Measurements from ENCODE around the gene MAP2K1. TPM values are rescaled to one million over a fixed set of nuclear protein-coding genes. Genes with fewer than 3 reads are reported as not detected.

Gene MAP2K1
- total and polyA plus RNA-seq, 9 of the 15 experiments (the other 6 are each of a cell fraction or from before 2014, with no cell fraction given), result 7.5 to 58.3 (median 30.0) TPM

- TF ChIP-seq ZFP91 (CRISPR knock-in tag; IDR thresholded peaks at IDR 0.05), result peak; percentile 97
- peak; percentile 77 for TF ChIP-seq ETV1 (tag; conservative IDR thresholded peaks at IDR 0.05; ENCODE audit: low read depth)
- no peak for TF ChIP-seq PHF8 (IDR thresholded peaks at IDR 0.05; ENCODE audit: borderline replicate concordance, low read length)
- TF ChIP-seq, protein P1, sequence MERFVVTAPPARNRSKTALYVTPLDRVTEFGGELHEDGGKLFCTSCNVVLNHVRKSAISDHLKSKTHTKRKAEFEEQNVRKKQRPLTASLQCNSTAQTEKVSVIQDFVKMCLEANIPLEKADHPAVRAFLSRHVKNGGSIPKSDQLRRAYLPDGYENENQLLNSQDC (CRISPR knock-in tag; IDR thresholded peaks at IDR 0.05), result no peak
- TF ChIP-seq HSF4 (CRISPR knock-in tag; IDR thresholded peaks at IDR 0.05; ENCODE audit: borderline replicate concordance), result no peak
- no peak for TF ChIP-seq EWSR1 (IDR thresholded peaks at IDR 0.05; ENCODE audit: borderline replicate concordance, low read depth, partially characterized antibody)
- no peak for TF ChIP-seq PHF21A (IDR thresholded peaks at IDR 0.05; ENCODE audit: borderline replicate concordance, low read depth)
- TF ChIP-seq TAF15 (IDR thresholded peaks at IDR 0.05; ENCODE audit: low read depth, low read length), result no peak
- no peak for TF ChIP-seq MAFK (IDR thresholded peaks at IDR 0.05; ENCODE audit: low read length)
- TF ChIP-seq FOXP4 (CRISPR knock-in tag; IDR thresholded peaks at IDR 0.05; ENCODE audit: borderline replicate concordance), result no peak
- TF ChIP-seq FOXA3 (CRISPR knock-in tag; conservative IDR thresholded peaks at IDR 0.05 in 1 of 2, IDR thresholded peaks at IDR 0.05 in 1 of 2), result peak in 1 of 2 experiments; percentile 22; a peak in 1 of 4 replicates
- TF ChIP-seq TAL1 (IDR thresholded peaks at IDR 0.05), result peak; percentile 32; the same call in 1 of the 2 replicates
- TF ChIP-seq BHLHE40 (IDR thresholded peaks at IDR 0.05; ENCODE audit: low read length), result no peak
- no peak for TF ChIP-seq POU5F1 (IDR thresholded peaks at IDR 0.05; ENCODE audit: borderline replicate concordance, low read depth, low read length, partially characterized antibody)
- TF ChIP-seq HES1 (IDR thresholded peaks at IDR 0.05; ENCODE audit: low read depth), result no peak
- no peak for TF ChIP-seq ZBTB2 (IDR thresholded peaks at IDR 0.05)
- no peak for TF ChIP-seq XRCC5 (IDR thresholded peaks at IDR 0.05; ENCODE audit: low read depth, low read length)
- TF ChIP-seq ELK3 (CRISPR knock-in tag; IDR thresholded peaks at IDR 0.05), result no peak
- no peak for TF ChIP-seq HLTF (IDR thresholded peaks at IDR 0.05)
- TF ChIP-seq SETDB1 (IDR thresholded peaks at IDR 0.05; ENCODE audit: low read length), result no peak
These were observed 16.7 kb upstream of the MAP2K1 start (continued) for GRCh38 chr15:66369773-66370651.
